NCI-H446 treated with DMSO at 0.1 percent for 48 hours (cell line): ENCODE measurements around the gene TMEM272.
A peak's percentile ranks its signal among the peaks of the same experiment; 100 is the strongest.

Experiments
- DNase-seq: peaks from one replicate; lab custom pipeline; 2025; lab: John Stamatoyannopoulos, UW

The TMEM272 gene

GRCh38 chr13:51849145-51850101, 4.4 kb upstream of the TMEM272 start:
- no peak for DNase-seq

- DNase-seq, result no peak
Measured at GRCh38 chr13:51848674-51849073, 3.7 kb upstream of the TMEM272 start.

DNA sequence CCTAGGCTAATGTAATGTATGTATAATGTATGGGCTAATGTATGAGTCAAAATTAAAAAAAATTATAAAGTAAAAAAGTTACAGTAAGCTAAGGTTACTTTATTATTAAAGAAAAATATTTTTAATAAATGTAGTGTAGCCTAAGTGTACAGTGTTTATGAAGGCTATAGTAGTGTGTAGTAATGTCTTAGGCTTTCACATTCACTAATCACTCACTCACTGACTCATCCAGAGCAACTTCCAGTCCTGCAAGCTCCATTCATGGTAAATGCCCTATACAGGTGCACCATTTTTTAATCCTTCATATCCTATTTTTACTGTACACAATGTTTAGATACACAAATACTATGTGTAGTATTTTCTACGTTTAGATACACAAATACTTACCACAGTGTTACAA, 1.8 kb upstream of the TMEM272 start:
- no peak for DNase-seq

DNA sequence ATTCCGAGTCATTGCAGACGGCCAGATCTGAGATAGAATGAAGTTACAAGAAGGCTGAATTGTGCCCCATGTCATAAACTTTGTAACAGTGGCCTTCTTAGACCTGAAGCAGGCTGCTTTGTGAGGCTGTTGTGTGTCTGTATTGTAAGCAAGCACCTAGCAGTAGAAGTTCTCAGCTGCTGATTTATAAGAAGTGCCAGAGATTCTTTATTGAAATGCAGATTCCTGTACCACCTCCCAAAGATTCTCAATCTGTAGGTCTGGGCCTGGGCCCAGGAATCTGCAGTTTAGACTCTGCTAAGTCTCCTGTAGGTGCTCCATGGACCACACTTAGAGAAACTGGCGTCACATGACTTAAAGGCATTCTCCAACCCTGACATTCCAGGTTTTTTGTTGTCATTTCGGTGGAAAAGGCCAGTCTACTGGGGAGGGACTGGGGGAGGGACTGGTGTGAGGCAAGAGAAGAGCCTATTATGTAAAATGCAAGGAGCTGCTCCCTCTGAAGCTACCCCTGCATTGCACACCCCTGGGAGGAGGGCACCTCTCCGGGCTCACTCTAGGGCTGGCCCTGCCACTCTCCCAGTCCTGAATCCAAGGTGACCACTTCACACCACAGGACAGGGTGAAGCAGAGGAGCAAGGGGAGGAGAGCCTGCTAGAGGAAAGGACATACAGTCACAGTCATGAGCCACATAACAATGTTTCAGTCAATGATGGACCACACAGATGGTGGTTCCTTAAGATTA, 769 bp upstream of the TMEM272 start:
- no peak for DNase-seq

- no peak for DNase-seq
Measured at GRCh38 chr13:51843529-51843928, 1.4 kb downstream of the TMEM272 start.

- no peak for DNase-seq
Measured at GRCh38 chr13:51841732-51842131, 3.2 kb downstream of the TMEM272 start.

GRCh38 chr13:51840917-51841316, 4.1 kb downstream of the TMEM272 start:
- DNase-seq, result no peak

- no peak for DNase-seq
Measured at GRCh38 chr13:51839711-51840540, 5.1 kb downstream of the TMEM272 start.

DNA sequence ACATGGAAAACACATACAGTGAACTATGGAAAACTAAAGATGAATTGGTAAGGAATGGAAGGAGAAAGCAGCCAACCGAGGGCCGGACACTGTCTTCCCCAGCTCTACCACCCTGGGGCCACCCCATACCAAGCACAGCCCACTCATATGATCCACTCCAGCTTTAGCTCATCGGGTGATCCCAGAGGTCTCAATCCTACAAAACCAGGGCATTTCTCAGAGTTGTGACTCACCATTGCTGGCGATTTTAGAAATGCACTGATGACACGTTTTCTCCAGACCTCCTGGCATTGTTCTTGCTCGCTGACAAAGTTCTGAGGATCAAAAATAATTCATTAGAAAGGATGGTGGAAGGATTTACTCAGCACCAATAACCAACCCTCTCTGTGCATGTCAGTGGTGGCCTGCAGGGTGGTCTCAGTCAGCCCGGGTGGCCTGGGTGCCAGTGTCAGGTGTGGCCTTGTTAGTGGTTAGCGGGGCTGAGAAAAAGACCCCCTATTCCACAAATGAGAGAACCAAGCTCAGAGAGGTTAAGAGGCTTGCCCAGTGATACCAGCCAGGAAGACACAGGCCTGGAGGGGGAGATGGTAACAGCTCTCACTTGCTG, 6.6 kb downstream of the TMEM272 start:
- DNase-seq, result no peak

- DNase-seq, result no peak
Measured at GRCh38 chr13:51837016-51837415, 8.0 kb downstream of the TMEM272 start.

DNA sequence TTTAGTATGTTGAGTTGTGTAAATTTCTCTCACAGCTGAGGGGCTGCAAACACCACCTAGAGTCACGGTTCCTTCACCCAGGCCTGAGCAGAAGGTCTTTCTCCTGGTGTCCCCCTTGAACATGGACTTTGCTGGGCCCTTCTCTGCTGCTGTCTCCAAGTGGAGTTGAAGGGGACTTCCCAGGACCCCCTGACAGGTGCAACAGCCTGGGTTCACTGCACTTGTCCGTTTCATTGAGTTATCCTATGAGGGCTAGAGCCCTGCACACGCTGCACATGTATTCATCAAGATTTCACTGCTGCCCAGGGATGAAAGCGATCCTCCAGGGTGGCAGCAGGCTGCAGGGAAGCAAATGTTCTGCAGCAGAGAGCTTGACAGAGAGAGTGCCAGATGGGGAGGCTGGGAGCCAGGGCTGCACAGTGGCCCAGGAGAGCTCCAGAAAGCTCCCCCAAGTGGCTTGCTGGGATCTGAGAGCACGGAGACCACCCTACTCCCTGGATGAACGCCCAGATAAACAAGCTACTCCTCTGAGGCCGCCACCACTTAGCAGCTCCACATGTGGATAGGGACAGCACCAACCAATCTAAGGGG, 10.3 kb downstream of the TMEM272 start:
- peak; percentile 74 for DNase-seq

- no peak for DNase-seq
Measured at GRCh38 chr13:51833980-51834379, 11.0 kb downstream of the TMEM272 start.

- no peak for DNase-seq
Measured at GRCh38 chr13:51832471-51833152, 12.4 kb downstream of the TMEM272 start.

- no peak for DNase-seq
Measured at GRCh38 chr13:51831519-51831918, 13.5 kb downstream of the TMEM272 start.

DNA sequence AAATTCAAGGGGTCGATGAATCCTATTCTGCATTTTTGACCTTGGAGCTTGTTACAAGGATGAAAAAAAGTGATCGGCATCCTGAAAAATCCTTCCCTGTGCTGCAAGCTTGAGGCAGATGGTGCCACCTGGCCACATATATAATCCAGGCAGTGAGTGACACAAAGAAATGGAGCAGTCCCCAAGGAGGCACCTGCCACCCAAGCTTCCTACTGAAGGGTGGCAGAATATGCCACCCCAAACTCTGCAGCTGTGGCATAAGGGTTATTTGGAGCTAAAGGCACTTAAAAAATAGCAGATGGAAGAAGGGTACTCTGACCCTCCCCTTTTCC, 15.4 kb downstream of the TMEM272 start:
- no peak for DNase-seq

DNA sequence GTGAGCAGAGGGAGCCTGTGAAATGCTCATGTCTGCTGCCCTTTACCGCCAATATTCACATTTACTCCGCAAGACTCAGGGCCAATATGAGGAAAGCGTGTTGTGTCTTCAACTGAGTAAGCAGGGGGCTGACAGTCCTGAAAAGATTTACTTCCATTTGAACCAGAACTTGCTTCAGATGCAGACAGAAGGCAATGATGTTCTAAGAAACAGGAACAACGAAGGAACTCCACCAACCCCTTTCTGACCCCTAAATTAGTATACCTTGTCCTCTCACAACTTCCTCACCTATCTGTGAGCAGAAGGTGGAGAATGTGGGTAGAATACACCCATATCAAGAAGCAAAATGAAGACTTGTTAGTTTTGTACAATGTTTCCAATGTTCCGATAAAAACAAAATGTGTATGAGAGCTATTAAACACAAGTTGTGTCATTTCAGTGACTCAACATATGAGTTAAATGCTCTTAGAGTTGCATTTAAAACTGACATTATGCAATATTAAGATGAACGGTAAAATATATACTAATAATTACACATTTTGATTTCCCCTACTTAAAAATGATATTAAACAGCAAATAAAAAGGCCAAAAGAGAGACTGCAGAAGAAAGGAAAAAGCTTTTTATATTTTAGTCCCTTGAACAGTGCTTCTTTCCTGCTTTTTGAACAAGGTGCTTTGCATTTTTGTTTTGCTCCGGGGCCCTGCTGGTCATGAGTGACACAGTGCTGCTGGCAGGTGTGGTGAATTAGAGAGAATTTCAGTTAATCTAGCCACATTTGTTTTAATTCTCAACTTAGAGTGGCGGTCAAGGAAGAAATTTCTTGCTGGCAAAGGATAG, 16.0 kb downstream of the TMEM272 start:
- no peak for DNase-seq

- no peak for DNase-seq
Measured at GRCh38 chr13:51827254-51827653, 17.7 kb downstream of the TMEM272 start.

DNA sequence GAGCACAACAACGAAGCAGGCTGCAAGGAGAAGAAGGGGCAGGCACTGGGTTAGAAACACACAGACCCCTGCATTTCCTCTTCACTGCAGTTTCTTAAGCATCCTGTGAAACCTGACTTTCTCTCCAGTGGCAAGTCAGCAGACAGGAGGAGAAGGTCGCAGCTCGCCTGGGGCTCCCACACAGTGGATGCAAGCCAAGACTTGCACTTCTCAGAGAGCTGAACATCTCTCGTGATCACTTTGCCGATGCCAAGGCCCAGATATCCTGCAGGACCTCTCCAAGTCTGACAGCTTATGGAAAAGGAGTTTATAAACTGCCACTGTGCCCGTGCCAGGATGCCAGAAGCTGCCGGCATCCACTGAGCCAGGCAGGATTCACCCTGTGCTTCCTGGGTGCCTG, 18.4 kb downstream of the TMEM272 start:
- no peak for DNase-seq

- no peak for DNase-seq
Measured at GRCh38 chr13:51825681-51826254, 19.2 kb downstream of the TMEM272 start.

DNA sequence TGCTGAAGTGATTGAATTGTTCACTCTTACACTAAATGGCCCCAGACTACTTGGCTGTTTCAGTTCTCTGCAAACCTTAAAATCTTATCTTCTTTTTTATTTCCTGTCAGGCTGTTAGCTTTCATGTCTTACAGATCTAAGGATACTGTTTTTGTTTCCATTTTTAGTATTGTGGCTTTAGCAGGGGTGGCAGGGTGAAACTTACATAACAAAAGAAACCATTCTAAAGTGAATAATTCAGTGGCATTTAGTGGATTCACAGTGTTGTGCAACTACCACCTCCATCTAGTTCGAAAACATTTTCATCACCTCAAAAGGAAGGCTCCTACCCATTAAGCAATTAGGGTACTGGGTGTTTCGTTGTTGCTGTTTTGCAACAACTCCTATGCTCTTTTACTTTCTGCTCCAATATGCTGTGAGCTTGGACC, 19.8 kb downstream of the TMEM272 start:
- DNase-seq, result no peak
